ENCODE data around the gene DVL2.
"Not testable (repeated sequence)": the region's sequence is repeated elsewhere in the genome, so short reads cannot be mapped to it uniquely, and the experiment has no call there.

Gene DVL2

DNA sequence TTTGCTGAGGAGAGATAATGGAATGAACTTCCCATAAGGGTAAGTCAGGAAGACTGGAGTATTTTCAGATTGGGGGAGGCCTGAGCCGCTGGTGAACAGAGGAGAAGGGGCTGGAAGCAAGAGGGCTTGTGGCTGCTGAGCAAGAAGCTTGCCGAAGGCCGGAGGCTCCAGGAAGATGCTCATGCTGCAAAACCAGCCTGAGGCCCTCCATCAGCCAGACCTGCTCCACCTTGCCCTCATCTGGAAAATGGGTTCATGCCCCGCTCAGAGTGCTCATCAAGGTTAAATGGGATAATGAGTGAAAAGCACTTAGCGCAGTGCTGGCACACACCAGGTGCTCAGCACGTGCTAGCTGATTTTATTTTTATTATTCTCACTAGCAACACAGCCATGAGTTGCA lies 49.7 kb downstream of the DVL2 start:
- no peaks in the 10 kb centered on the region for H3F3A ChIP-seq (ENCODE audit: insufficient read depth)
- H3K36me3 ChIP-seq (ENCODE audit: low read length): no peaks in the 10 kb centered on the region
- no peak overlapping the region for H2AFZ ChIP-seq (ENCODE audit: low read depth, low read length, severe bottlenecking)
- no peaks in the 10 kb centered on the region for H3K79me2 ChIP-seq (ENCODE audit: insufficient read depth, low read length)
- no peaks in the 10 kb centered on the region for H3K27me3 ChIP-seq (ENCODE audit: low read length)
- H3K9ac ChIP-seq (ENCODE audit: low read length): no peak overlapping the region
- no peak overlapping the region for H3K4me3 ChIP-seq (ENCODE audit: insufficient read depth, low read length, poor library complexity, severe bottlenecking)
- H3K27ac ChIP-seq (ENCODE audit: low read depth, low read length): no peak overlapping the region
- H3K9me2 ChIP-seq (replicated peaks; ENCODE audit: insufficient read depth, low read length): no peaks in the 10 kb centered on the region
- no peak overlapping the region for H3K4me2 ChIP-seq (ENCODE audit: low read depth, low read length, poor library complexity, severe bottlenecking)
- TF ChIP-seq, protein P1, sequence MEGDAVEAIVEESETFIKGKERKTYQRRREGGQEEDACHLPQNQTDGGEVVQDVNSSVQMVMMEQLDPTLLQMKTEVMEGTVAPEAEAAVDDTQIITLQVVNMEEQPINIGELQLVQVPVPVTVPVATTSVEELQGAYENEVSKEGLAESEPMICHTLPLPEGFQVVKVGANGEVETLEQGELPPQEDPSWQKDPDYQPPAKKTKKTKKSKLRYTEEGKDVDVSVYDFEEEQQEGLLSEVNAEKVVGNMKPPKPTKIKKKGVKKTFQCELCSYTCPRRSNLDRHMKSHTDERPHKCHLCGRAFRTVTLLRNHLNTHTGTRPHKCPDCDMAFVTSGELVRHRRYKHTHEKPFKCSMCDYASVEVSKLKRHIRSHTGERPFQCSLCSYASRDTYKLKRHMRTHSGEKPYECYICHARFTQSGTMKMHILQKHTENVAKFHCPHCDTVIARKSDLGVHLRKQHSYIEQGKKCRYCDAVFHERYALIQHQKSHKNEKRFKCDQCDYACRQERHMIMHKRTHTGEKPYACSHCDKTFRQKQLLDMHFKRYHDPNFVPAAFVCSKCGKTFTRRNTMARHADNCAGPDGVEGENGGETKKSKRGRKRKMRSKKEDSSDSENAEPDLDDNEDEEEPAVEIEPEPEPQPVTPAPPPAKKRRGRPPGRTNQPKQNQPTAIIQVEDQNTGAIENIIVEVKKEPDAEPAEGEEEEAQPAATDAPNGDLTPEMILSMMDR (IDR thresholded peaks at IDR 0.05; ENCODE audit: insufficient read depth, low read length, poor library complexity, severe bottlenecking): no peak
- TF ChIP-seq EZH2phosphoT487 (conservative IDR thresholded peaks at IDR 0.05; ENCODE audit: low read length): no peak
- H3K9me3 ChIP-seq (ENCODE audit: insufficient read depth, low read length): no peaks in the 10 kb centered on the region
- H4K20me1 ChIP-seq (ENCODE audit: low read depth, low read length): no peaks in the 10 kb centered on the region

DNA sequence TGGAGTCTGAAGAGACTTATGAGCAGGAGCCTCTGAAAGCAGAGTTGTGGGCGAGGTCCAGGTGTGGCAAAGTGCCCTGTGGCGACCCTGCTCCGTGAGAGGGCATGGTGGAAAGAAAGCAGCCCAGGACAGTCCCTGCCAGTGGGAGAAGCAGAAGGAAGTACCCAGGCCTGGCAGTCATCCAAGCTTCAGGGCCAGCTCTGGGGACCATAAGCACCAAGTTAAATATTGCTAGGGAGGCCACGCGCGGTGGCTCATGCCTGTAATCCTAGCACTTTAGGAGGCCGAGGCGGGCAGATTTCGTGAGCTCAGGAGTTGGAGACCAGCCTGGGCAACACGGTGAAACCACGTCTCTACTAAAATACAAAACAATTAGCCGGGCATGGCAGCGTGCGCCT lies 50.2 kb downstream of the DVL2 start:
- Histone ChIP-seq H3K27me3 (ENCODE audit: low read length) (no peaks in the 10 kb centered on the region), H3K27ac (ENCODE audit: low read depth, low read length) (no peak overlapping the region), H3K79me2 (ENCODE audit: insufficient read depth, low read length) (no peaks in the 10 kb centered on the region), H3K9me3 (ENCODE audit: insufficient read depth, low read length) (no peaks in the 10 kb centered on the region), H4K20me1 (ENCODE audit: low read depth, low read length) (no peaks in the 10 kb centered on the region), H3K9me2 (replicated peaks; ENCODE audit: insufficient read depth, low read length) (no peaks in the 10 kb centered on the region), H3K4me3 (ENCODE audit: insufficient read depth, low read length, poor library complexity, severe bottlenecking) (no peak overlapping the region), H3K36me3 (ENCODE audit: low read length) (no peaks in the 10 kb centered on the region), H3K4me2 (ENCODE audit: low read depth, low read length, poor library complexity, severe bottlenecking) (no peak overlapping the region), H2AFZ (ENCODE audit: low read depth, low read length, severe bottlenecking) (no peak overlapping the region), H3K9ac (ENCODE audit: low read length) (no peak overlapping the region), H3F3A (ENCODE audit: insufficient read depth) (no peaks in the 10 kb centered on the region)
- TF ChIP-seq, protein P1 (IDR thresholded peaks at IDR 0.05; ENCODE audit: insufficient read depth, low read length, poor library complexity, severe bottlenecking): no peak
- TF ChIP-seq EZH2phosphoT487 (conservative IDR thresholded peaks at IDR 0.05; ENCODE audit: low read length): no peak

GRCh38 chr17:7183433-7184090 lies 50.8 kb downstream of the DVL2 start:
- H3K27me3 ChIP-seq (ENCODE audit: low read length): no peaks in the 10 kb centered on the region
- no peak for TF ChIP-seq EZH2phosphoT487 (conservative IDR thresholded peaks at IDR 0.05; ENCODE audit: low read length)
- TF ChIP-seq, protein P1 (IDR thresholded peaks at IDR 0.05; ENCODE audit: insufficient read depth, low read length, poor library complexity, severe bottlenecking): no peak
- H3K27ac ChIP-seq (ENCODE audit: low read depth, low read length): no peak overlapping the region

GRCh38 chr17:7182101-7182500 lies 52.2 kb downstream of the DVL2 start:
- not testable (repeated sequence) for H3F3A ChIP-seq (ENCODE audit: insufficient read depth); H3K9ac ChIP-seq (ENCODE audit: low read length); H3K36me3 ChIP-seq (ENCODE audit: low read length); H3K79me2 ChIP-seq (ENCODE audit: insufficient read depth, low read length); H2AFZ ChIP-seq (ENCODE audit: low read depth, low read length, severe bottlenecking); H3K4me2 ChIP-seq (ENCODE audit: low read depth, low read length, poor library complexity, severe bottlenecking); H3K9me2 ChIP-seq (replicated peaks; ENCODE audit: insufficient read depth, low read length); H3K27ac ChIP-seq (ENCODE audit: low read depth, low read length); H3K4me3 ChIP-seq (ENCODE audit: insufficient read depth, low read length, poor library complexity, severe bottlenecking); H3K9me3 ChIP-seq (ENCODE audit: insufficient read depth, low read length); H4K20me1 ChIP-seq (ENCODE audit: low read depth, low read length); H3K27me3 ChIP-seq (ENCODE audit: low read length)

More at GRCh38 chr17:7183433-7184090, 50.8 kb downstream of the DVL2 start:
- Histone ChIP-seq H3K36me3 (ENCODE audit: low read length) (no peaks in the 10 kb centered on the region), H3K79me2 (ENCODE audit: insufficient read depth, low read length) (no peaks in the 10 kb centered on the region), H3K9me2 (replicated peaks; ENCODE audit: insufficient read depth, low read length) (no peaks in the 10 kb centered on the region), H4K20me1 (ENCODE audit: low read depth, low read length) (no peaks in the 10 kb centered on the region), H3K4me3 (ENCODE audit: insufficient read depth, low read length, poor library complexity, severe bottlenecking) (no peak overlapping the region), H3K4me2 (ENCODE audit: low read depth, low read length, poor library complexity, severe bottlenecking) (no peak overlapping the region), H3F3A (ENCODE audit: insufficient read depth) (no peaks in the 10 kb centered on the region), H3K9me3 (ENCODE audit: insufficient read depth, low read length) (no peaks in the 10 kb centered on the region), H3K9ac (ENCODE audit: low read length) (no peak overlapping the region), H2AFZ (ENCODE audit: low read depth, low read length, severe bottlenecking) (no peak overlapping the region)
